Measurements from ENCODE around the gene GUCY1A2. TPM values are rescaled to one million over a fixed set of nuclear protein-coding genes. Genes with fewer than 3 reads are reported as not detected.

Gene GUCY1A2
- polyA plus RNA-seq, 3 donors: not detected

GRCh38 chr11:107011977-107012376 is 6.3 kb downstream of the GUCY1A2 start:
- H3K27me3 Mint-ChIP-seq (ENCODE audit: low read depth in 3 of 3): peaks cover 14 to 16% (median 15%) of the 10 kb centered on the region in 3 donors
- H3K27ac Mint-ChIP-seq: no peak overlapping the region
- Histone ChIP-seq H3K9me3 (replicated peaks in 1 of 2; ENCODE audit: control insufficient read depth in 1 of 2, insufficient read depth in 1 of 2, low read length in 2 of 2) (peaks cover 0 to under 1% of the 10 kb centered on the region in 2 donors), H3K27ac (ENCODE audit: low read depth in 1 of 2, low read length in 2 of 2) (no peak overlapping the region), H3K36me3 (replicated peaks in 1 of 2; ENCODE audit: control insufficient read depth in 1 of 2, insufficient read depth in 2 of 2, low read length in 2 of 2) (no peaks in the 10 kb centered on the region), H3K4me2 (replicated peaks; ENCODE audit: extremely low read depth, low read length, poor library complexity, severe bottlenecking) (no peak overlapping the region), H3K27me3 (ENCODE audit: control insufficient read depth in 2 of 2, insufficient read depth in 2 of 2, low read length in 2 of 2) (peaks cover 11 to 18% of the 10 kb centered on the region in 2 donors), H4K20me1 (ENCODE audit: insufficient read depth, low read length) (no peaks in the 10 kb centered on the region), H3K79me2 (ENCODE audit: insufficient read depth, low read length) (no peaks in the 10 kb centered on the region), H3K9ac (ENCODE audit: insufficient read depth, low read length, poor library complexity, severe bottlenecking) (no peak overlapping the region), H3K4me1 (ENCODE audit: control insufficient read depth in 1 of 2, insufficient read depth in 2 of 2, low read length in 2 of 2) (no peaks in the 10 kb centered on the region), H3K4me3 (replicated peaks in 1 of 3; ENCODE audit: low read depth in 2 of 3, low read length in 3 of 3) (no peak overlapping the region), H2AFZ (ENCODE audit: insufficient read depth, low read depth, low read length, poor library complexity, severe bottlenecking) (no peak overlapping the region)
- intact Hi-C loops (cut with micrococcal nuclease): no loop called here
- no peak for DNase-seq
- peaks cover 0 to under 1% of the 10 kb centered on the region in 2 donors for H3K36me3 Mint-ChIP-seq
- peaks cover 0 to 2% (median 0%) of the 10 kb centered on the region in 7 donors for H3K9me3 Mint-ChIP-seq
- no peak overlapping the region for H3K4me3 Mint-ChIP-seq
- no CpG with 5 or more reads among the region's 2 CpGs for WGBS (ENCODE audit: insufficient coverage)
- no peak for TF ChIP-seq CTCF (IDR thresholded peaks at IDR 0.05)
- H3K4me1 Mint-ChIP-seq: no peaks in the 10 kb centered on the region

GRCh38 chr11:107009190-107009589 is 9.1 kb downstream of the GUCY1A2 start:
- H3K27ac ChIP-seq (ENCODE audit: low read depth in 1 of 2, low read length in 2 of 2): no peak overlapping the region
- no peaks in the 10 kb centered on the region for H3K27me3 ChIP-seq (ENCODE audit: control insufficient read depth in 2 of 2, insufficient read depth in 2 of 2, low read length in 2 of 2)
- WGBS (ENCODE audit: insufficient coverage): no CpG with 5 or more reads among the region's 1 CpG
- H3K9me3 ChIP-seq (replicated peaks in 1 of 2; ENCODE audit: control insufficient read depth in 1 of 2, insufficient read depth in 1 of 2, low read length in 2 of 2): no peaks in the 10 kb centered on the region
- H3K79me2 ChIP-seq (ENCODE audit: insufficient read depth, low read length): no peaks in the 10 kb centered on the region
- H3K9me3 Mint-ChIP-seq: peaks cover 0 to 5% (median 0%) of the 10 kb centered on the region in 7 donors
- no peak overlapping the region for H3K4me3 Mint-ChIP-seq
- no peaks in the 10 kb centered on the region for H3K4me1 Mint-ChIP-seq
- H3K27me3 Mint-ChIP-seq (ENCODE audit: low read depth in 3 of 3): peaks cover 2% of the 10 kb centered on the region in 3 donors
- intact Hi-C loops (cut with micrococcal nuclease): no loop called here
- H3K9ac ChIP-seq (ENCODE audit: insufficient read depth, low read length, poor library complexity, severe bottlenecking): no peak overlapping the region
- no peak overlapping the region for H2AFZ ChIP-seq (ENCODE audit: insufficient read depth, low read depth, low read length, poor library complexity, severe bottlenecking)
- H4K20me1 ChIP-seq (ENCODE audit: insufficient read depth, low read length): no peaks in the 10 kb centered on the region
- H3K36me3 ChIP-seq (replicated peaks in 1 of 2; ENCODE audit: control insufficient read depth in 1 of 2, insufficient read depth in 2 of 2, low read length in 2 of 2): no peaks in the 10 kb centered on the region
- DNase-seq: no peak
- H3K27ac Mint-ChIP-seq: no peak overlapping the region
- TF ChIP-seq CTCF (IDR thresholded peaks at IDR 0.05): no peak
- no peaks in the 10 kb centered on the region for H3K4me1 ChIP-seq (ENCODE audit: control insufficient read depth in 1 of 2, insufficient read depth in 2 of 2, low read length in 2 of 2)
- H3K4me3 ChIP-seq (replicated peaks in 1 of 3; ENCODE audit: low read depth in 2 of 3, low read length in 3 of 3): no peak overlapping the region
- no peaks in the 10 kb centered on the region for H3K36me3 Mint-ChIP-seq
- H3K4me2 ChIP-seq (replicated peaks; ENCODE audit: extremely low read depth, low read length, poor library complexity, severe bottlenecking): no peak overlapping the region

Data from CD14-positive monocyte (primary cell).